Measurements from ENCODE around the gene MXD1. TPM values are rescaled to one million over a fixed set of nuclear protein-coding genes. Genes with fewer than 3 reads are reported as not detected.
A peak's percentile ranks its signal among the peaks of the same experiment; 100 is the strongest.

The MXD1 gene
- polyA plus RNA-seq, 1 of the 3 experiments (the other 2 are of a cell fraction), result 2.3 TPM

GRCh38 chr2:69934614-69934908 lies 19.7 kb downstream of the MXD1 start (continued):
- TF ChIP-seq CHD2 (IDR thresholded peaks at IDR 0.05; ENCODE audit: low read length, partially characterized antibody) (no peak), FOXJ3 (CRISPR knock-in tag; IDR thresholded peaks at IDR 0.05) (no peak), SIN3A (IDR thresholded peaks at IDR 0.05; ENCODE audit: borderline replicate concordance, low read depth, low read length) (no peak), PBX3 (IDR thresholded peaks at IDR 0.05) (no peak), USF2 (IDR thresholded peaks at IDR 0.05; ENCODE audit: borderline replicate concordance, low read depth, low read length) (no peak), RCOR1 (IDR thresholded peaks at IDR 0.05; ENCODE audit: low read length) (no peak), NRF1 (IDR thresholded peaks at IDR 0.05; ENCODE audit: low read depth, low read length) (no peak)

GRCh38 chr2:69935011-69935410 lies 20.1 kb downstream of the MXD1 start:
- 97% methylated on average over 5 of the region's 5 CpGs for WGBS (ENCODE audit: low lambda C conversion rate)
- H4K20me1 ChIP-seq (ENCODE audit: insufficient read depth), result no peaks in the 10 kb centered on the region
- H3K79me2 ChIP-seq (ENCODE audit: insufficient read depth), result no peaks in the 10 kb centered on the region
- no peaks in the 10 kb centered on the region for H3K27me3 ChIP-seq (ENCODE audit: insufficient read depth)
- H3K27ac ChIP-seq (ENCODE audit: low read depth in 2 of 2, low read length in 1 of 2), result peak overlapping the region in 1 of 2 experiments; percentile 73; a peak in 2 of 4 replicates
- H3K9me2 ChIP-seq, result no peaks in the 10 kb centered on the region
- no peak overlapping the region for H2AFZ ChIP-seq (ENCODE audit: low read depth)
- no peak overlapping the region for H3K9ac ChIP-seq
- ChIA-PET POLR2A (no interaction called here), CTCF (no interaction called here)
- H3K4me2 ChIP-seq, result no peak overlapping the region
- peaks cover 12% of the 10 kb centered on the region for H3F3A ChIP-seq (replicated peaks; ENCODE audit: insufficient read depth)
- H3K4me1 ChIP-seq (ENCODE audit: control insufficient read depth in 1 of 2, insufficient read depth in 2 of 2, low read depth in 1 of 2, low read length in 1 of 2), result peaks cover 0 to 5% of the 10 kb centered on the region in 2 experiments; a peak in 1 of 4 replicates
- peaks cover 16 to 25% of the 10 kb centered on the region in 2 experiments for H3K36me3 ChIP-seq (replicated peaks in 1 of 2; ENCODE audit: control insufficient read depth in 1 of 2, insufficient read depth in 2 of 2, low read length in 1 of 2)
- H3K9me3 ChIP-seq, result no peaks in the 10 kb centered on the region
- no peak overlapping the region for H3K4me3 ChIP-seq (ENCODE audit: low read depth in 2 of 2, low read length in 1 of 2)
- no peak for DNase-seq
- TF ChIP-seq SMC3 (IDR thresholded peaks at IDR 0.05; ENCODE audit: low read depth, low read length) (no peak), RAD21 (IDR thresholded peaks at IDR 0.05; ENCODE audit: low read length) (no peak), FOXJ3 (CRISPR knock-in tag; IDR thresholded peaks at IDR 0.05) (no peak)

- Histone ChIP-seq H3K4me2 (no peak overlapping the region), H3K27me3 (ENCODE audit: insufficient read depth) (no peaks in the 10 kb centered on the region), H3K9me3 (no peaks in the 10 kb centered on the region), H3K4me3 (ENCODE audit: low read depth in 2 of 2, low read length in 1 of 2) (no peak overlapping the region), H3F3A (replicated peaks; ENCODE audit: insufficient read depth) (peaks cover 12% of the 10 kb centered on the region), H3K9ac (no peak overlapping the region), H3K4me1 (ENCODE audit: control insufficient read depth in 1 of 2, insufficient read depth in 2 of 2, low read depth in 1 of 2, low read length in 1 of 2) (peaks cover 0 to 5% of the 10 kb centered on the region in 2 experiments; a peak in 1 of 4 replicates), H3K9me2 (no peaks in the 10 kb centered on the region), H3K79me2 (ENCODE audit: insufficient read depth) (no peaks in the 10 kb centered on the region), H3K27ac (ENCODE audit: low read depth in 2 of 2, low read length in 1 of 2) (no peak overlapping the region), H2AFZ (ENCODE audit: low read depth) (no peak overlapping the region), H4K20me1 (ENCODE audit: insufficient read depth) (no peaks in the 10 kb centered on the region), H3K36me3 (replicated peaks in 1 of 2; ENCODE audit: control insufficient read depth in 1 of 2, insufficient read depth in 2 of 2, low read length in 1 of 2) (peaks cover 26% of the 10 kb centered on the region in 2 experiments)
- POLR2A ChIA-PET, result no interaction called here
- 80% methylated on average over 11 of the region's 11 CpGs for WGBS (ENCODE audit: low lambda C conversion rate)
- TF ChIP-seq POLR2AphosphoS5 (IDR thresholded peaks at IDR 0.05; ENCODE audit: low read depth, low read length), result no peak
- no peak for TF ChIP-seq FOXJ3 (CRISPR knock-in tag; IDR thresholded peaks at IDR 0.05)
- TF ChIP-seq ZBTB33 (IDR thresholded peaks at IDR 0.05; ENCODE audit: borderline replicate concordance, low read depth), result no peak
- no peak for TF ChIP-seq JUND (IDR thresholded peaks at IDR 0.05)
- DNase-seq, result no peak
- CTCF ChIA-PET, result no interaction called here
These were observed 22.0 kb downstream of the MXD1 start for GRCh38 chr2:69936906-69937305.
